Muscle layer of colon (tissue), 2 donors: Measurements from ENCODE around the gene PEX1.
"Not testable (repeated sequence)": the region's sequence is repeated elsewhere in the genome, so short reads cannot be mapped to it uniquely, and the experiment has no call there.

Experiments used
- H3K27ac ChIP-seq: one replicate; pipeline ENCODE4 v1.7.0; 2013; ENCODE audit warnings: low read depth, mild to moderate bottlenecking, low read length, moderate library complexity
- H3K27me3 ChIP-seq, 2 donors: one replicate each; pipeline ENCODE4 v1.7.0; 2013; ENCODE audit warnings: low read length in 2 of 2, mild to moderate bottlenecking in 2 of 2; ENCODE audit not compliant: insufficient read depth in 2 of 2, control insufficient read depth in 1 of 2
- H3K36me3 ChIP-seq: one replicate; pipeline ENCODE4 v1.7.0; 2013; ENCODE audit warnings: mild to moderate bottlenecking, low read length; ENCODE audit not compliant: insufficient read depth
- H3K4me1 ChIP-seq: one replicate; pipeline ENCODE4 v1.7.0; 2013; ENCODE audit warnings: mild to moderate bottlenecking, low read length; ENCODE audit not compliant: insufficient read depth
- H3K4me3 ChIP-seq, 2 donors: one replicate each; pipeline ENCODE4 v1.7.0; 2013; ENCODE audit warnings: low read length in 2 of 2, low read depth in 1 of 2, mild to moderate bottlenecking in 1 of 2, moderate library complexity in 1 of 2
- H3K9ac ChIP-seq: one replicate; pipeline ENCODE4 v1.7.0; 2013; ENCODE audit warnings: low read length
- H3K9me3 ChIP-seq: one replicate; pipeline ENCODE4 v1.7.0; 2013; ENCODE audit warnings: mild to moderate bottlenecking, low read length
- donor health status: abdominal sarcoma.
- donor health status: Adenocarcinoma of cecum.

Gene PEX1

GRCh38 chr7:92504563-92504962 is 23.8 kb downstream of the PEX1 start:
- Histone ChIP-seq H3K36me3 (peaks cover 59% of the 10 kb centered on the region), H3K4me3 (no peak overlapping the region), H3K27me3 (no peaks in the 10 kb centered on the region), H3K9ac (no peak overlapping the region), H3K4me1 (no peaks in the 10 kb centered on the region), H3K9me3 (no peaks in the 10 kb centered on the region), H3K27ac (no peak overlapping the region)

- Histone ChIP-seq H3K27ac (no peak overlapping the region), H3K9me3 (no peaks in the 10 kb centered on the region), H3K4me3 (no peak overlapping the region), H3K36me3 (peaks cover 67% of the 10 kb centered on the region), H3K27me3 (no peaks in the 10 kb centered on the region), H3K4me1 (no peaks in the 10 kb centered on the region), H3K9ac (no peak overlapping the region)
These were observed 24.6 kb downstream of the PEX1 start for GRCh38 chr7:92503767-92504166.

GRCh38 chr7:92498557-92498956 is 29.8 kb downstream of the PEX1 start:
- peaks cover 49% of the 10 kb centered on the region for H3K36me3 ChIP-seq
- H3K27me3 ChIP-seq = no peaks in the 10 kb centered on the region
- no peak overlapping the region for H3K4me3 ChIP-seq
- H3K27ac ChIP-seq = no peak overlapping the region
- no peak overlapping the region for H3K9ac ChIP-seq
- no peaks in the 10 kb centered on the region for H3K4me1 ChIP-seq
- H3K9me3 ChIP-seq = no peaks in the 10 kb centered on the region

- Histone ChIP-seq H3K27me3 (no peaks in the 10 kb centered on the region), H3K9me3 (no peaks in the 10 kb centered on the region), H3K4me3 (no peak overlapping the region), H3K36me3 (peaks cover 48% of the 10 kb centered on the region), H3K27ac (no peak overlapping the region), H3K9ac (no peak overlapping the region), H3K4me1 (no peaks in the 10 kb centered on the region)
These were observed 31.4 kb downstream of the PEX1 start for GRCh38 chr7:92496876-92497275.

- Histone ChIP-seq H3K27ac (no peak overlapping the region), H3K4me1 (no peaks in the 10 kb centered on the region), H3K36me3 (peaks cover 52% of the 10 kb centered on the region), H3K9me3 (no peaks in the 10 kb centered on the region), H3K4me3 (no peak overlapping the region), H3K27me3 (no peaks in the 10 kb centered on the region), H3K9ac (no peak overlapping the region)
These were observed 38.7 kb downstream of the PEX1 start for GRCh38 chr7:92489634-92490033.

- Histone ChIP-seq H3K27ac (no peak overlapping the region), H3K36me3 (peaks cover 46% of the 10 kb centered on the region), H3K27me3 (no peaks in the 10 kb centered on the region), H3K4me3 (no peak overlapping the region), H3K4me1 (no peaks in the 10 kb centered on the region), H3K9ac (no peak overlapping the region), H3K9me3 (no peaks in the 10 kb centered on the region)
These were observed 40.5 kb downstream of the PEX1 start for GRCh38 chr7:92487804-92488203.

- no peaks in the 10 kb centered on the region for H3K9me3 ChIP-seq
- H3K27me3 ChIP-seq = no peaks in the 10 kb centered on the region
- peaks cover 27% of the 10 kb centered on the region for H3K36me3 ChIP-seq
- H3K27ac ChIP-seq = no peak overlapping the region
- H3K4me3 ChIP-seq = no peak overlapping the region
- no peak overlapping the region for H3K9ac ChIP-seq
- no peaks in the 10 kb centered on the region for H3K4me1 ChIP-seq
These were observed 42.3 kb downstream of the PEX1 start for GRCh38 chr7:92485974-92486373.

GRCh38 chr7:92485267-92485892 is 42.9 kb downstream of the PEX1 start:
- Histone ChIP-seq H3K36me3 (peaks cover 24% of the 10 kb centered on the region), H3K9me3 (no peaks in the 10 kb centered on the region), H3K9ac (no peak overlapping the region), H3K4me3 (no peak overlapping the region), H3K27ac (no peak overlapping the region), H3K4me1 (no peaks in the 10 kb centered on the region), H3K27me3 (no peaks in the 10 kb centered on the region)

- not testable (repeated sequence) for H3K27ac ChIP-seq, H3K27me3 ChIP-seq, H3K4me1 ChIP-seq, H3K9ac ChIP-seq, H3K9me3 ChIP-seq, H3K4me3 ChIP-seq
- H3K36me3 ChIP-seq = peaks cover 18% of the 10 kb centered on the region
These were observed 44.1 kb downstream of the PEX1 start for GRCh38 chr7:92484226-92484625.

- not testable (repeated sequence) for H3K27me3 ChIP-seq, H3K9ac ChIP-seq, H3K27ac ChIP-seq, H3K4me3 ChIP-seq, H3K4me1 ChIP-seq, H3K9me3 ChIP-seq
- H3K36me3 ChIP-seq = peaks cover 16% of the 10 kb centered on the region
These were observed 44.7 kb downstream of the PEX1 start for GRCh38 chr7:92483624-92484023.

GRCh38 chr7:92479146-92479545 is 49.2 kb downstream of the PEX1 start:
- not testable (repeated sequence) for H3K4me1 ChIP-seq, H3K36me3 ChIP-seq

GRCh38 chr7:92478711-92479110 is 49.6 kb downstream of the PEX1 start:
- Histone ChIP-seq H3K27me3 (no peaks in the 10 kb centered on the region), H3K36me3 (peaks cover 4% of the 10 kb centered on the region), H3K27ac (no peak overlapping the region), H3K4me1 (no peaks in the 10 kb centered on the region), H3K9ac (no peak overlapping the region), H3K4me3 (no peak overlapping the region), H3K9me3 (no peaks in the 10 kb centered on the region)

More at GRCh38 chr7:92479146-92479545, 49.2 kb downstream of the PEX1 start:
- H3K27ac ChIP-seq, H3K9ac ChIP-seq, H3K27me3 ChIP-seq, H3K4me3 ChIP-seq, H3K9me3 ChIP-seq: not testable (repeated sequence)
